H1 (cell line): ENCODE measurements around the gene KANSL1. TPM values are rescaled to one million over a fixed set of nuclear protein-coding genes. Genes with fewer than 3 reads are reported as not detected.

Experiments used
- ATF3 ChIP-seq: IDR thresholded peaks from 2 replicates; pipeline ENCODE4 v1.6.1; 2011; ENCODE audit warnings: low read depth, mild to moderate bottlenecking, low read length; ENCODE audit not compliant: insufficient read depth
- CBX8 ChIP-seq: fragments of 300-800, 300-1000 bp; sonication (generic); IDR thresholded peaks from 2 replicates; pipeline ENCODE4 v1.7.1; 2016; ENCODE audit warnings: low read depth, low read length, borderline replicate concordance
- polyA plus RNA-seq, 7 experiments: library from polyadenylated mRNA; depleted of rRNA in 3 of 7; stranded (reverse) in 5 of 7; unstranded in 2 of 7; fragments of >200 nt in 5 of 7; fragments of 200-250 nt in 2 of 7; gene quantifications; 1 replicate in 5 of 7; 2 replicates in 1 of 7; 4 replicates in 1 of 7; pipeline versions ENCODE4 v1.2.1 to v1.2.3, GENCODE V29; 2011 to 2013; ENCODE audit warnings: missing spikeins in 2 of 7, mixed read lengths in 2 of 7
- total RNA-seq: library from RNA; stranded (reverse); fragmentation: NEBNext Ultra II Directional; extraction: Animal tissue kit (Norgen Biotek cat#: 25700); gene quantifications from 2 replicates; pipeline ENCODE4 v1.2.1, GENCODE V29; 2021

KANSL1 gene
- total and polyA plus RNA-seq, 2 of the 8 experiments (the other 6 are each of a cell fraction or from before 2014, with no cell fraction given): 34.0 to 128 TPM

- TF ChIP-seq ATF3 (no peak), CBX8 (no peak)
- TF ChIP-seq, all 59 proteins: peak for 0
Measured at GRCh38 chr17:46182961-46183360, 10.3 kb downstream of the KANSL1 start (continued).
